Articular chondrocyte of knee joint (primary cell): ENCODE results near the gene RBMY1E. TPM values are rescaled to one million over a fixed set of nuclear protein-coding genes. Genes with fewer than 3 reads are reported as not detected.

Experiments used
- total RNA-seq: library from RNA; depleted of rRNA; stranded (reverse); fragments of >200 nt; gene quantifications from 2 replicates; pipeline ENCODE4 v1.2.3, GENCODE V29; 2012

The RBMY1E gene
- total RNA-seq, result not detected in 2 replicates

GRCh38 chrY:21917932-21918331 lies at the start of gene RBMY1E:
Gene RBMY1E (minus strand): TSS chrY:21918032. CDS start chrY:21916054, 1,978 bp downstream.

GRCh38 chrY:21894426-21894825 lies 23.4 kb downstream of the RBMY1E start, which contains the start of gene RBMY1D:
Gene RBMY1D (minus strand): TSS chrY:21894526. CDS start chrY:21892513, 2,013 bp downstream.

Other genes starting within 250 kb of the RBMY1E start
- not detected in 2 replicates for gene RBMY1D, start 23.5 kb downstream of the RBMY1E start, total RNA-seq